ENCODE data around the gene TBC1D22B. TPM values are rescaled to one million over a fixed set of nuclear protein-coding genes. Genes with fewer than 3 reads are reported as not detected.
"Not testable (repeated sequence)": the region's sequence is repeated elsewhere in the genome, so short reads cannot be mapped to it uniquely, and the experiment has no call there.

Gene TBC1D22B
- total RNA-seq, 2 donors from 2014 or later: 6.5 to 8.7 TPM

- DNase-seq: no peak
- intact Hi-C loops (cut with DNase I): no loop called here
- ATAC-seq: no peak
These were observed 81.2 kb downstream of the TBC1D22B start for GRCh38 chr6:37338745-37339255.

- intact Hi-C loops (cut with DNase I): no loop called here
- no peak for ATAC-seq
These were observed 82.4 kb downstream of the TBC1D22B start for GRCh38 chr6:37339741-37340638.

GRCh38 chr6:37340639-37340943, 83.0 kb downstream of the TBC1D22B start:
- DNase-seq: no peak
- ATAC-seq: no peak
- intact Hi-C loops (cut with DNase I): no loop called here

More at GRCh38 chr6:37339741-37340638, 82.4 kb downstream of the TBC1D22B start:
- no peak for DNase-seq

- DNase-seq: no peak
- intact Hi-C loops (cut with DNase I): no loop called here
These were observed 85.7 kb downstream of the TBC1D22B start for GRCh38 chr6:37343248-37343647.

GRCh38 chr6:37344308-37344707, 86.7 kb downstream of the TBC1D22B start:
- DNase-seq (no peak), ATAC-seq (no peak)
- intact Hi-C loops (cut with DNase I): no loop called here

More at GRCh38 chr6:37343248-37343647, 85.7 kb downstream of the TBC1D22B start:
- ATAC-seq: no peak

GRCh38 chr6:37345804-37346203, 88.2 kb downstream of the TBC1D22B start:
- ATAC-seq; DNase-seq; intact Hi-C loops (cut with DNase I): not testable (repeated sequence)

GRCh38 chr6:37347177-37347576, 89.6 kb downstream of the TBC1D22B start:
- intact Hi-C loops (cut with DNase I): no loop called here
- no peak for DNase-seq
- no peak for ATAC-seq

GRCh38 chr6:37347670-37348111, 90.1 kb downstream of the TBC1D22B start:
- DNase-seq (no peak), ATAC-seq (no peak)
- intact Hi-C loops (cut with DNase I): no loop called here

GRCh38 chr6:37351027-37351426, 93.5 kb downstream of the TBC1D22B start:
- ATAC-seq: no peak
- intact Hi-C loops (cut with DNase I): no loop called here
- DNase-seq: no peak

GRCh38 chr6:37352384-37352783, 94.8 kb downstream of the TBC1D22B start:
- DNase-seq (no peak), ATAC-seq (no peak)
- intact Hi-C loops (cut with DNase I): no loop called here

GRCh38 chr6:37353761-37354525, 96.4 kb downstream of the TBC1D22B start, which contains the start of gene RNF8:
Gene RNF8 (plus strand): TSS chr6:37353983. CDS start chr6:37354165, 182 bp downstream.
- intact Hi-C loops (cut with DNase I): no loop called here
- ATAC-seq (peak; percentile 99), DNase-seq (peak; percentile 95)

GRCh38 chr6:37354526-37355384, 97.2 kb downstream of the TBC1D22B start:
- DNase-seq: peak; percentile 38
- ATAC-seq: peak; percentile 56 to 72
- intact Hi-C loops (cut with DNase I): no loop called here

GRCh38 chr6:37357288-37357687, 99.7 kb downstream of the TBC1D22B start:
- intact Hi-C loops (cut with DNase I): no loop called here

GRCh38 chr6:37357860-37358259, 100.3 kb downstream of the TBC1D22B start:
- no peak for ATAC-seq
- no peak for DNase-seq
- intact Hi-C loops (cut with DNase I): no loop called here

More at GRCh38 chr6:37357288-37357687, 99.7 kb downstream of the TBC1D22B start:
- DNase-seq (no peak), ATAC-seq (no peak)

- no peak for DNase-seq
- no peak for ATAC-seq
- intact Hi-C loops (cut with DNase I): no loop called here
These were observed 101.5 kb downstream of the TBC1D22B start for GRCh38 chr6:37359039-37359438.

GRCh38 chr6:37362101-37362828, 104.7 kb downstream of the TBC1D22B start:
- ATAC-seq (no peak), DNase-seq (no peak)
- intact Hi-C loops (cut with DNase I): no loop called here

- peak in 1 of 2 donors; percentile 39 for ATAC-seq
- intact Hi-C loops (cut with DNase I): no loop called here
These were observed 108.2 kb downstream of the TBC1D22B start for GRCh38 chr6:37365791-37366190.

GRCh38 chr6:37366910-37367309, 109.3 kb downstream of the TBC1D22B start:
- intact Hi-C loops (cut with DNase I): no loop called here
- DNase-seq (no peak), ATAC-seq (no peak)

More at GRCh38 chr6:37365791-37366190, 108.2 kb downstream of the TBC1D22B start:
- no peak for DNase-seq
